ENCODE results near the gene EMC10.

The EMC10 gene

DNA sequence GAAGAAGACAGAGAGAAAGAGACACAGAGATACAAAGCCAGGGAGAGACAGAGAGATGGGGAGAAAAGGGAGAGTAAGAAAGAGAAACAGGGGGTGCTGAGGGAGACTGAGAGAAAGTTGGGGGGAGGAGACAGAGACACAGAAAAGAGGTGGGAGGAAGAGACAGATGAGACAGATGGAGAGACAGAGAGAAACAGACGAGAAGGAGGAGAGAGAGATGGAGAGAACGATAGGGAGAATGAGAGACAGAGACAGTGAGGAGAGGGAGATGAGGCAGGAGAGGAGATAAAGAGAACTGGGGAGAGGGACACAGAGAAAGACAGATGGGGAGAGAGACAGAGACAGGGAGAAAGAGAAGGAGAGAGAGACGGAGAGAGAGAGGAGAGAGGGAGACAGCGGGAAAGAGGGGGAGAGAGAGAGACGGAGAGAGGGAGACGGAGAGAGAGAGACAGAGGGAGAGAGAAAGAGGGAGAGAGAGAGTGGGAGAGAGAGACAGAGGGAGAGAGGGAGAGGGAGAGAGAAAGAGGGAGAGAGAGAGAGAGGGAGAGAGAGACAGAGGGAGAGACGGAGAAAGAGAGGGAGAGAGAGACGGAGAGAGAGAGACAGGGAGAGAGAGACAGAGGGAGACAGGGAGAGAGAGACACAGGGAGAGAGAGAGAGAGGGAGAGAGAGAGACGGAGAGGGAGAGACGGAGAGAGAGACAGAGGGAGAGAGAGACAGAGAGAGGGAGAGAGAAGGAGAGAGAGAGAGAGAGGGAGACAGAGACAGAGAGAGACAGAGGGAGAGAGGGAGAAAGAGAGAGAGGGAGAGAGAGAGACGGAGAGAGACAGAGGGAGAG, 22.1 kb downstream of the EMC10 start:
- no peak for DNase-seq

DNA sequence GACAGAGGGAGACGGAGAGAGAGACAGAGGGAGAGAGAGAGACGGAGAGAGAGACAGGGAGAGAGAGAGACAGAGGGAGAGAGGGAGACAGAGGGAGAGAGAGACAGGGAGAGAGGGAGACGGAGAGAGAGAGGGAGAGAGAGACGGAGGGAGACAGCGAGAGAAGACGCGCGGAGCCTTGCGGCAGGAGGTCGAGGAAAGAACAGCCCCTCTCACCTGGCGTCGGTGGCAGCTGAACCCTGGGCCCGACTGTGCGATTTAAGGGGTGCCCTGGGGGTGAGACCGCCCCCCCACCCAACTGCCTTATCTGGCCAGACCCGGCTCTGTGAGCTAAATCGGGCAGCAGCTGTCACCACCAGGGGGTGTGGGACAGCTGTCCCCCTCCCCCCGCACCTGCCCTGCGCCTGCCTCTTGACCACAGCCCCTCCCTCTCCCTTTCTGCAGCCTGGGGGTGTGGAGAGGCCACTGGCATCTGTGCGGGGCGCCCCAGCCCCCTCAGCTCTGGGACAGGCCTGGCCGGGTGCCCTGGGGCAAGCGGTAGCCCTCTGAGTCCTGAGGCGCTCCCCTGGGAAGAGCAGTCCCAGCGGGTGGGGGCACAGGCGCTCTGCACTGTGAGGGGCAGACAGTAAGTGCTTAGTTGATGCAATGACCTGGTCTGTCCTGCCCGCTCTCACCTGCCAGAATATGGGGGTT, 23.9 kb downstream of the EMC10 start:
- DNase-seq: no peak

DNA sequence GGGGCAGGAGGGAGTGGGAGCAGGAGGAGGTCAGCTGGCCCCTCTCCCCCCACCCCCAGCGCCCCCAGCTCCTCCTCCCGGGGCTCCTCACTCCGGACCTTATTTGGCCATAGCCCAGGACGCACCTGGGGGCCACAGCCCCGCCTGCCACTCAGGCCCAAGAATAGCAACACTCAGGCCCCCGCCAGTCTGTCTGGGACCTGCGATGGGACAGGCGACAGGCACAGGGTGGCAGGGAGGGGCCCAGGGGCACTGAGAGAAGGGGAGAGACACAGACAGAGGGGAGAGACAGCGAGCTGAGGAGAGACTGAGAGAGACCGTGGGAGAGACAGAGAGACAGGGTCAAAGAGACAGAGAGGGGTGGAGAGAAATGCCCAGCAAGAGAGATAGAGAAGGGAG, 24.4 kb downstream of the EMC10 start:
- DNase-seq: no peak

DNA sequence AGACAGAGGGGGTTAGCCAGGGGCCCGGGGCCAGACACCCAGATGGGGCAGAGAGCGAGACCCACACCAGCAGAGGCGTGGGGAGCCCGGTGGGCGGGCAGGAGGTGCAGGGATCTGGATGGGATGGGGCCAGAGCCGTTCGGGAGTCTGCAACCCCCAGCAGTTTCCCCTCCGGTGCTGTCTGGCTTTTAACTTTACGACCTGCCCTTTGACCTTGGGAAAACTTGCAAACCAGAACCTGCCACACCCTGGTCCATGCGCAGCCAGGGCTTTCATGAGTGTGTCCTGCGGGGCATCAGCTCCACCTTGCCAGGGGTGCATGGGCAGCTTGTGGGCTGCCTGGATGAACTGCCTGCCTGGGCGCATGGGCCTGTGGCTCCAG, 24.9 kb downstream of the EMC10 start:
- no peak for DNase-seq

DNA sequence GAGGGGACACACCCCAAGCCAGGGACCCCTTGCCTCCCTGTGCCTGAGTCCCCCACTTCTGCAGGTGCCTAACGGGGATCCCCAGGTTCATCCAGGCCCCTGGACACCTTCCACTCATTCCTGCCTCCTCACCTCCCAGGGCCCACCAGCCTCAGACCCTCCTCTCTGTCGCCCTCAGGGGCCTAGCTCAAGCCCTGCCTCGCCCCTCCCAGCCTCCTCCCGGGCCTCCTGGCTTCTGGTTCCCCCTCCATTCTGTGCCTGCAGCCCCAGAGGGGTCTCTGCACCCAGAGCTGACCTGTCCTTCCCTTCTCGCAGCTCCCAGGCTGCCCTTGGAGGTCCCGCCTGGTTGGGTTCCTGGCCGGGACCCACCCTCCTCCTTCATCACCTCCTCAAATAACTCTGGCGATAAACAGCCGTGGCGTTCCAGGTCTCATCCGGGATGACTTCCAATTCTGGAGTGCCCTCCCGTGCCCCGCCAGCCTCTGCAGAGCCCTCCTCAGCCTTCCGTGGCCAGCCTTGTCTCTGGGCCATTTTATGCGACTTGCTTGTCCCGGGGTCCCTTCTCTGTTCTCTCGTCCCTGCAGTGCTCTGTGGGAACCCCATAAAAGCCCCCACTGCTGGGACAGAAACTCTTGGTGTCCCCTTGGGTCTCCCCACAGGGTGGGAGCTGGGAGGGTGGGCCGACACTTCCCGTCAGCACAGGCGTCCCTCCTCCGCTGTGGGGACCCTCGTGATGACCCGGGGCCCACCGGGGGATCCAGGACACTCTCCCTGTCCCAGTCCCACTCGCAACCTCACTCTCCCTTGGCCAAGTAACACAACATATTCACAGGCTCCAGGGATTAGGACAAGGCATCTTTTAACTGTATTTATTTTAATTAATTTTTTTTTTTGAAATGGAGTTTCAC, 25.5 kb downstream of the EMC10 start:
- DNase-seq: no peak

DNA sequence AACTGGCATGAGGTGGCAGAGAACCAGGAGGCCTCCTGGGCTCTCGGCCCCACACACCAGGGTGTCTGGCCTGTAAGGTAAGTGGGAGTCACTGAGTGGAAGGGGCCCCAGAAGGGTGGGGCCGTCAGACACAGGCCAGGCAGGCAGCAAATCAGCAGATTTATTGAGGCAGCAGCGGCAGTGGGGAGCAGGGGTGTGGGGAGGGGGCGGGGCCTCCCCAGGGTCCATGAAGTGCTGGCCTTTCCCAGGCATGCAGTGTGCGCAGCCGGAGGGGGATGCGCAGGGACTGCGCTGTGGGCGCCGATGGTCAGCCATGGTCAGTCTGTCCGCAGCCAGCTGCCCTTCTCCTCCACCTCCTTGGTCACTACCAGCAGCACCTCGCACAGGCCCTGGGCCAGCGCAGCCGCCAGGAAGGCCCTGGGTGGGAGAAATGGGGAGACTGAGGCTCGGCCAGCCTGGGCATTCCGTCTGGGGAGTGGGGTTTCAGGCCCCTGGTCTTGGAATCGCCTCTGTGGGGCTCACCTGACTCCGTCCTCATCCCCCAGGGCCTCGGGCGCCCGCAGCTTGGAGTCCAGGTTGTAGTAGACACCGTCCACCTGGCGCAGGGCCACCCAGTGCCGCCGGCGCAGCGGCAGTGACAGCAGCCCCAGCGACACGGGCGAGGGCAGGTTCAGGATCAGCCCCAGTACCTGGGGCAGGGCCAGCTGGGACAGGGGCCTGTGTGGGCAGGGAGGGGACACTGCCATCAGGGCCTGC, 29.7 kb downstream of the EMC10 start:
- no peak for DNase-seq

DNA sequence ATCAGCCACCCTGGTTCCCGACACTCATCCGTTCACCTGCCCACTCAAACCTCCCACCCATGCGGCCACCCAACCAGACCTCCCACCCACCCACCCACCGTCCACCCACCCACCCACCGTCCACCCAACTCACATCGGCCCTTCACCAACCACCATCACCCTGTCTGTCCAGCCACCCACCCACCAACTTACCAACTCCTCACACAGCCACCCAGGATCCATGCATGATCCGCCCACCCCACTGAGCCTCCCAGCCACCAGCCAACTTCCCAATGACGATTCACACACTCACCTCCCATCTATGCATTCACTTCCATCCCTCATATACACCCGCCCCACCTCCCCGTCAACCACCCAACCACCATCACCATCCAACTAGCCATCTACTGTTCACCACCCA, 30.4 kb downstream of the EMC10 start:
- no peak for DNase-seq

DNA sequence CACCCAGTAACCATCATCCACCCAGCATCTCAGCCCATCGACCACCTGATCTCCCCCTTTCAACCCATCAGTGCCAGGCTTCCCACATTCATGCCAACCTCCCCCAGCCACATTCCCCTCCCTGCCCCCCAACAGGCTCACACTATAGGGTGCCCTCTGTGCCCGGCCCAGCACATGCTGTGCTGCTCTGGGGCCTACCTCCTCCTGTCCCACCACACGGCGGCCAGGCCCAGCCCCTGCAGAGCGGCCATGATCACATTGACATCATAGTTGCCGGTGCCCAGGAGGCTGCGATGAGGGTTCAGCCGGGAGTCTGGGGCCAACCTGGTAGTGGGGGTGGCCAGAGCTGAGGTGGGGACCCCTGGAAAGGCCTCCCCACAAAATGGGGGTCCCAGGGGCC, 31.1 kb downstream of the EMC10 start:
- no peak for DNase-seq

DNA sequence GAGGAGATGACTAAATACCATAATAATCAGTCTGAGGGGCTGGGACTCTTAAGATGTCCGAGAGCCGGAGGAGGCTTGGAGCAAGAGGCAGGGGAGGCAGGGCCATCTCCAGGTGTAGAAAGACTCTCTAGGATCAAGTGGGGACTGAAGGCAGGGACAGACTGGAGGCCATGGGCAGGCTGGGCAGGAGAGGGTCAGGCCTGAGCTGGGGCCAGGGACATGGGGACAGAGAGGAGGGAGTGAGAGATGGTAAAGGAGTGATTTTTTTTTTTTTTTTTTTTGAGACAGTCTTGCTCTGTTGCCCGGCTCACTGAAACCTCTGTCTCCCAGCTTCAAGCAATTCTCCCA, 32.5 kb downstream of the EMC10 start:
- DNase-seq: no peak

DNA sequence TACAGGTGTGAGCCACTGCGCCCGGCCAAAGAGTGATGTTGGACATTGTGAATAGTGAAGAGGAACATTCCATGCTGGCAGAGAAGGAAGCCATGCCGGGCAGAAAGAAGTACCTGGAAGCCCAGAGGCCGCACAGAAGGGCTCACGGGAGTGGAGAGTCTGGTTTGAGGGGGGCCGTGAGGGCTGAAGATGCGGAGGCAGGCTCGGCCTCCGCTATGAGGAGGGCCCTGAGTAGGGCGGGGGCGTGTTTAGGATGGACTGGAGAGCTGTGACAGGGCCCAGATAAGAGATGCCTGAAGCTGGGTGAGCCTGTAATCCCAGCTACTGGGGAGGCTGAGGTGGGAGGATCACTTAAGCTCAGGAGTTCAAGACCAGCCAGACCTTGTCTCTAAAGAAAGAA, 33.1 kb downstream of the EMC10 start:
- no peak for DNase-seq

DNA sequence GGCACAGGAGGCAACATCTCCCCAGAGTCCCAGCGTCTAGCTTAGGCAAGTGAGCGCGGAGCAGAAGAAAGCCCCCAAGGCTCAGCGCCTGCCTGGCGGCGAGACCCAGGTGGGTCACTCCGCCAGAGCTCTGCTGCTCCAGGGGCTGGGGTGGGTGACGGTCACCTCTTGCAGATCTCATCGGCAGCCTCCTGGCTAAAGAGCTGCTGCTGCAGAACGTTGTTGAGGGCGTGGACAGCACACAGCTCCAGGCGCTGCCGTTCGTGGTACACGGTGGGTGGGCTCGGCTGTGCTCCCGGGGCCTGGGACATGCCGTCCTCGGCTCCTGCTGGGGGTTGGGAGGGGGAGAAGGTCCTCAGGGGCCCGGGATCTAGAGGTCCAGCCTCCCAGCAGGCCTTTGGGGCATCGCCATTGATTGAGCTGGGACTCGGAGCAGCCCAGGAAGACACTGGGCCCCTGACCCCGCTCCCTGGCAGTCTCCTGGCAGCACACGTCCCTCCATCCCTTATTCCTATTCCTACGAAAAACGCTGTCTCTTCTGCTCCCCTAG, 33.9 kb downstream of the EMC10 start:
- DNase-seq: no peak

DNA sequence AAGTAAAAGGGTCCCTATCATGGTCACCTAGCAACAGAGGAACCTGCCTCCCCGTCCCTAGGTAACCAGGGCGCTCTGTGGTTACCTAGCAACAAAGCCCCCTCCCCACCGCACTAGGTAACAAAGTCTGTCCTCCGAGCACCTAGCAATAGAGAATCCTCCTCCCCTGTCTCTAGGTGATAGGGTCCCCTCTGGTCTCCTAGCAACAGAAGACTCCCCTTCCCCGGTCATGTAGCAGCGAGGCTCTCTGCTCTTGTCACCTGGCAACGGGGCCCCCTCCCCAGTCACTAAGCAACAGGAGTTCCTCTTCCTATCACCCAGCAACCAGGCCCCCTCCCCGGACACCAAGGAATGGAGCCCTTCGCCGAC, 34.4 kb downstream of the EMC10 start:
- DNase-seq: no peak

DNA sequence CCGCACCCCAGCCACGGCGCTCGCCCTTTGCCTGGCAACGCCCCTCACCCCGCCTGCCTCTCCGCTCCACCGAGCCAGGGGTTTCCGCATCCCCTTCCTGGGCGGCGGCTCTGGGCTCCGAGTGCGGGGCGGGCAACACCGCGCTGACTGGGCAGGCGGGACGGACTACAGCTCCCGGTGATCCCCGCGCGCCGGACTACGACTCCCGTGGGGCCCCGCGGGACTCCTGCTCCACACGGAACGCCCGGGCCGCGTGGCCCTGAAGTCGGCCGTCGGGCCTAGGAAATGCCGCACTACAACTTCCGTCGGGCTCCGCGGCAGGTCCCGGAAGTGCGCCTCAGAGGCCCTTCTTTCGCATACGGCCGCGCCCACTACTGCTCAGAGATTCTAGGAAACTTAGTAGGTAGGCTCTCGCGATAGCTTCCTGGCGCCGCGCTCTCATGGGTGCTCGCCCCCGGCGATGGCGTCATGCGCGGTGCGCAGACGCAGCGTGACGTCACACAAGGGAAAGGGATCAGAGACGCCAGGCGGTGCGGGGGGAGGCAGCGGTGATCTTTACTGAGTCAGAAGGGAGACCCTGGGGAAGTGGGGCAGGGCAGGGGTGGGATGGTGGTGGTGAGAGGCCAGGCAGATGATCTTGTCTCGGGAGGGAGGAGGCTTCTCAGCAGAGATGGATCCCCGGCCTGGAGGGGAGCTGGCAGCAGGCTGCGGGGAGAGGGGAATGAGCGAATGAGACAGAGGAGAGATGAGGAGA, 34.9 kb downstream of the EMC10 start, which contains the start of gene JOSD2:
Gene JOSD2, minus strand, starts transcription at position 123 of the 754 bp plus-strand sequence. CDS start 760 bp downstream, outside the sequence.
- DNase-seq: peak; percentile 100

DNA sequence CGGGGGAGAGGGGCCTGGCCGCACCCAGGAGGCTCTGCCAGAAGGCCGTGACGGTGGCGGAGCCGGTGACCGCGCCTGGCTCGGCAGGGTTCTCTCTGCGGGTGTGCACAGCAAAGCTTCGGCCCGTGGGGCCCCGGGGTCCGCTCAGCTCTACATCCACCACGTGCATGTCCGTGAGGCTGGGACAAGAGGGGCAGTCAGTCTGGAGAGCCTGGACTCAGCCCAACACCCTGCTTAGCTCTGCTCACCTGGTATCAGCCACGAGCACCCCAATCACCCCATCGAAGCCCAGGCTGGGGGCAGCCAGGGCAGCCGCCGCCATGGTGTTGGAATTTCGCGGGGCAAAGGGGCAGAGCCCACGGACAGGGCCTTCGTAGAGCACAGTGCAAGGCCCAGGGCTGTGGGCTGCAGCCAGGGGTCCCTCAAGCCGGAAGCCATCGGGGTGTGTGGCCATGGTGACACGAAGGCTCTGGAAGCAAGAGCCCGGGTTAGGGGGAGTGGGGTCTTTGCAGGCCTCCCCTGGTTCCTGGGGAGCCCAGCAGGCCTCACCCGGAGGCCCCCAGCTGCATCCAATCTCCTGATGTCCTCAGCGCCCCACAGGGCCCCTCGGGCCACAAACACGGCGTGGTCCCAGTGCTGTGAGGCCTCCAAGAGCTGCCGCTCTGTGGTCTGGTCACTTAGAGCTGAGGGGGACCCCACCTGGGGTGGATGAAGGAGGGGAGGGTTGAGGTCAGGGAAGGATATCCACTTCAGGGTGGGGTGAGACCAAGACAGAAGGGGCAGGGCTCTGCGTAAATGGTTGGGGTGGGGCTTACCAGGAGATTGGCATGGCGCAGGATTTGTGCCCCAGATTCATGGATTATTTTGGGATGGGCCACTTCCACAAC, 36.0 kb downstream of the EMC10 start:
- no peak for DNase-seq

DNA sequence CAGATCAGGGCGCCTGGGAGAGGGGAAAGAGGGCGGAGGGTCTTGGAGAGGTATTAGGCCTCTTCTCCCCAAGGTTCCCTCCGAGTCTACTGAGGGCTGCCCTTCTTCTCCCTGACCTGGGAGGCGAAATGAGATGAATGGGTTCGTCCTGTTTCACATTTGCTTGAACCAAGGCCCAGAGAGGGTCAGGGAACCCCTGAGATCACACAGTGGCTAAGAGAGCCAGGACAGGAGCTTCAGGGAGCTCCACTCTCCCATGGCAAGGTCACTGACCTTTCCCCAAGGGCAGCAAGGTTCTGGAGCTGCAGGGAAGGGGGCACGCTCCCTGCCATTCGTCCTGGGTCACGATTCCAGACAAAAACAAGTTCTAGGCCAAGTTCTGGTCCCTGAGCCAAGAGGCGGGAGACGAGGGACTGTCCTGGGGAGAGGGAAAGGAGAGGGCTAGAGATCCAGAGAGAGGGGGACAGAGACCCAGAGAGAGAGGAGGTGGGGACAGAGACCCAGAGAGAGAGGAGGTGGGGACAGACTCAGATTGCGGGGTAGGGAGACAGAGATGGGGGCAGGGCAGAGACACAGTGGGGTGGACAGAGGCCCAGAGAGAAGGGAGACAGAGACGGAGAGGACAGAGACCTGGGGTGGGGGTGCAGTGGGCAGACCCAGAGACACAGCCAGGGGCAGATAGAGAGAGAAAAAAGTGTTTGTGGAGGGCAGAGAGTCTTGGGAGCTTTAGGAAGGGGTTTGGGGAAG, 36.9 kb downstream of the EMC10 start:
- no peak for DNase-seq

DNA sequence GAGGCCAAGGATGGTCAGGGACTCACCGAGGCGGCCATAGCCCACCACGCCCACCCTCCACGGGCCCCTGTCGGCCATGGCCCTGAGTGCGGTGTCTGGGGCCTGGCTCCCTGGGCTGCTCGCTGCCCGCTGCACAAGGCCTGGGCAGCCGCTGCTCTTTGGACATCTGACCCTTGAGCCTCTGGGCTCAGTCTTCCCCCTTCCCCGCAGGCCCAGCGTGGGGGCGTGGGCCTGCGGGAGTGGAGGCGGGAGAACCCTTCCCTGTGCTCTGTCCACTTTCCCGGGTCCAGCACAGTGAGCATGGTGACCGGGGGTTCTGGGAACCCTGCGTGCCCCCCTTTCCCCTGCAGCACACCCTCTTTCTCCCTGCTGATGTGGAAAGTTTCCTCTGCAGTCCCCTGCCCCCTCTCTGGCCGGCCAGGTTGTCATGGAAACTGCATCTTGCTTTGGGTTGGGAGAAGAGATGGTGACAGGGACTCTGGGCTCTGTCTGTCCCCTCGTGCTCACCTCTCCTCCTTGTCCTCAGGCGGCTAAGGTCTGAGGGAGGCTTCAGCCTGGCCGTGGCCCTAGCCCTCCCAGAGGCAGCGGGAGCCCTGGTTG, 37.5 kb downstream of the EMC10 start, which contains the start of gene ASPDH:
Gene ASPDH, minus strand, starts transcription at position 168 of the 600 bp plus-strand sequence. Its CDS starts 90 bp downstream, at position 78.
- no peak for DNase-seq

DNA sequence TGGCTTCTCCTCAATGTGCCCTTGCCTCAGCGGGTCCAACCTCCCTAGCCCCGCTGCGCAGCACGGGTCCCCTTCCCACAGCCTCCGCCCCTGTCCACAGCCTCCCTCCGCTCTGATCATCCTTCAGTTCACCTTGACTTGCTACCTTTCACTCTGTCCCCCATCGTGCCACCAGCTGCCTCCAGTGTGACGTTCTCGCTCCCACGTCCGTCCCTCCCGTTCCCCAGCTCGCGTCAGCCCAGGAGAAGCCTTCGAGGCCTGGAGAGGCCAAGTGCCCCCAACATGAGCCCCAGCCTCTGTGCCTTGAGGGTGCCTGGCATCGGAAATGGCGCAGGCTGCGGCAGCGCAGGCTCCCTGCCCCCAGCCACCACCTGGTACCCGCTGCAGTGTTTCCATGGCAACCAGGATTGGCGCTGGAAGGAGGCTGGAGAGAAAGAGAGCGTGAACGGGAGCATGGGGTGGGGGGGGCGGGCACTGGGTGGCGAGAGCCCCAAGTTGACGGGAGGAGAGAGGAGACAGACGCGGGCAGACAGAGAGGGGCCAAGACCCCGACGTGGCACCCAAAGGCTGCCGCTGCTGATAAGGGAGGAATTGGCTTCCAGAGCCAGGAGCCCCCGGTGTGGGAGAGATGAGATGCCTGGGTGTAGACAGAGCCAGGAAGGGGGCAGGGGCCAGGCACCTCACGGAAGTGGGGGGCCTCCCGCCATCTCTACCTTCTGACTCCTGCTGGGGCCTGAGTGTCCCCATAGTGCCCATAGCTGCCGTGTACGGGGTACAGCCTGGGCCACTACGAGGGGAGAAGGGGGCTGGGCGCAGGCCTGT, 38.2 kb downstream of the EMC10 start:
- DNase-seq: no peak

DNA sequence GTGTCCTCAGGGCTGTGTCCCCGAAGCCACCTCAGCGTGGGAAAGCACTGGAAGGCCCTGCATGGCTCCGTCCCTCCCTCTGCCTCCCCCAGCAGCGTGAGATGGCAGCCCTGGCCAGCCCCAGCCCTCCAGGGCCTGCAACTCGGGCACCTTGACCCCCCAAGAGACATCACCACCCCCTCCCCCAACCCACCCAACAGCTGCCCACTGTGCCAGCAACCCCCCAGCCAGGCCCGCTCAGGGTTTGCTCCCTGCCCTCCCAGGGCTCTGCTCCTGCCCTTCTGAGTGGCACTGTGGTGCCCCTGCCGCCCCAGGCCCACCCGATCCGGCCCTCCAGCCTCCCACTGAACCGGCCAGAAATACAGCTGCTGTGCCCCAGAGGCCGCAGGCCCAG, 38.9 kb downstream of the EMC10 start:
- no peak for DNase-seq

All from fibroblast of skin of scalp (primary cell).